ENCODE measurements around the gene SFI1.

DNA sequence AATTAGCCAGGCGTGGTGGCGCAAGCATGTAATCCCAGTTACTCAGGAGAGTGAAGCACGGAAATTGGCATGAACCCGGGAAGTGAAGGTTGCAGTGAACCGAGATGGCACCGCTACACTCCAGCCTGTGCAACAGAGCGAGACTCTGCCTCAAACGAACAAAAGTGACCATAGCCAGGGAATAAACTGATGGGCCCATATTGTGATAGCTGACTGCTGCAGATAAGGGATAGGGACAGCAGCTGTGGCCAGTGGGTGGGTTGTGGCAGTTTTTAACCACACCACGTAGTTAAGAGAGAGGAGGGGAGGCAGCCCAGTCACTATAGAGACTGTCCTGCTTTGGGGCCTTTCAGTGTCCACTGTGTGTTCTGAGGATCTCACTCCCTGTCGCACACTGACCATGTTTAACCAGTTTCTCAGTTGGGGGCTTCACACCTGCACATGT lies 106.8 kb downstream of the SFI1 start:
- TF ChIP-seq POLR2AphosphoS5 (IDR thresholded peaks at IDR 0.05) (no peak), POLR2A (IDR thresholded peaks at IDR 0.05; ENCODE audit: low read depth) (no peak)
